Measurements from ENCODE around the gene TMEM151B.

GRCh38 chr6:44333273-44333919 lies 63.1 kb downstream of the TMEM151B start:
- TF ChIP-seq POLR2AphosphoS5 (IDR thresholded peaks at IDR 0.05; ENCODE audit: borderline replicate concordance, low read depth, low read length) (no peak), EZH2 (IDR thresholded peaks at IDR 0.05) (no peak)

Data from SK-N-MC (cell line).